ENCODE results near the gene VRK2.
"Not testable (repeated sequence)": the region's sequence is repeated elsewhere in the genome, so short reads cannot be mapped to it uniquely, and the experiment has no call there.

The VRK2 gene

GRCh38 chr2:58177187-58177586, 130.6 kb downstream of the VRK2 start:
- H3K27ac ChIP-seq (ENCODE audit: insufficient read depth in 1 of 2, low read depth in 1 of 2, low read length in 2 of 2, poor library complexity in 1 of 2, severe bottlenecking in 2 of 2); H3K4me1 ChIP-seq (ENCODE audit: control extremely low read depth in 1 of 4, control insufficient read depth in 4 of 4, insufficient read depth in 4 of 4, low read length in 3 of 4); POLR2A ChIA-PET; H3K27me3 ChIP-seq (replicated peaks in 2 of 5; ENCODE audit: control insufficient read depth in 4 of 5, insufficient read depth in 5 of 5, low read length in 4 of 5); CTCF ChIA-PET; DNase-seq; H3K9me3 ChIP-seq (ENCODE audit: control extremely low read depth in 1 of 5, control insufficient read depth in 4 of 5, insufficient read depth in 2 of 5, low read depth in 1 of 5, low read length in 4 of 5); H3K4me3 ChIP-seq (ENCODE audit: control insufficient read depth in 1 of 7, extremely low read depth in 1 of 7, insufficient read depth in 4 of 7, low read depth in 2 of 7, low read length in 6 of 7): not testable (repeated sequence)
- H3K36me3 ChIP-seq (ENCODE audit: control insufficient read depth in 4 of 4, insufficient read depth in 4 of 4, low read length in 3 of 4), result peaks cover 0 to 10% (median 3%) of the 10 kb centered on the region in 4 experiments
- no CpG with 5 or more reads among the region's 4 CpGs for WGBS (ENCODE audit: insufficient coverage)

- POLR2A ChIA-PET; H3K4me1 ChIP-seq (ENCODE audit: control extremely low read depth in 1 of 4, control insufficient read depth in 4 of 4, insufficient read depth in 4 of 4, low read length in 3 of 4); DNase-seq; H3K9me3 ChIP-seq (ENCODE audit: control extremely low read depth in 1 of 5, control insufficient read depth in 4 of 5, insufficient read depth in 2 of 5, low read depth in 1 of 5, low read length in 4 of 5); H3K4me3 ChIP-seq (ENCODE audit: control insufficient read depth in 1 of 7, extremely low read depth in 1 of 7, insufficient read depth in 4 of 7, low read depth in 2 of 7, low read length in 6 of 7); H3K27me3 ChIP-seq (replicated peaks in 2 of 5; ENCODE audit: control insufficient read depth in 4 of 5, insufficient read depth in 5 of 5, low read length in 4 of 5); H3K36me3 ChIP-seq (ENCODE audit: control insufficient read depth in 4 of 4, insufficient read depth in 4 of 4, low read length in 3 of 4); CTCF ChIA-PET; H3K27ac ChIP-seq (ENCODE audit: insufficient read depth in 1 of 2, low read depth in 1 of 2, low read length in 2 of 2, poor library complexity in 1 of 2, severe bottlenecking in 2 of 2): not testable (repeated sequence)
- WGBS (ENCODE audit: insufficient coverage), result 100% methylated on average over 1 of the region's 3 CpGs
Measured at GRCh38 chr2:58180175-58180574, 133.6 kb downstream of the VRK2 start.

- Histone ChIP-seq H3K4me1 (ENCODE audit: control extremely low read depth in 1 of 4, control insufficient read depth in 4 of 4, insufficient read depth in 4 of 4, low read length in 3 of 4) (no peaks in the 10 kb centered on the region), H3K9me3 (ENCODE audit: control extremely low read depth in 1 of 5, control insufficient read depth in 4 of 5, insufficient read depth in 2 of 5, low read depth in 1 of 5, low read length in 4 of 5) (peaks cover 0 to 3% (median 1%) of the 10 kb centered on the region in 5 experiments), H3K27me3 (replicated peaks in 2 of 5; ENCODE audit: control insufficient read depth in 4 of 5, insufficient read depth in 5 of 5, low read length in 4 of 5) (no peaks in the 10 kb centered on the region), H3K4me3 (ENCODE audit: control insufficient read depth in 1 of 7, extremely low read depth in 1 of 7, insufficient read depth in 4 of 7, low read depth in 2 of 7, low read length in 6 of 7) (no peak overlapping the region), H3K36me3 (ENCODE audit: control insufficient read depth in 4 of 4, insufficient read depth in 4 of 4, low read length in 3 of 4) (peaks cover 0 to 8% (median 7%) of the 10 kb centered on the region in 4 experiments), H3K27ac (ENCODE audit: insufficient read depth in 1 of 2, low read depth in 1 of 2, low read length in 2 of 2, poor library complexity in 1 of 2, severe bottlenecking in 2 of 2) (no peak overlapping the region)
- ChIA-PET CTCF (no interaction called here), POLR2A (no interaction called here)
- DNase-seq, result no peak
- 100% methylated on average over 1 of the region's 5 CpGs for WGBS (ENCODE audit: insufficient coverage)
Measured at GRCh38 chr2:58180635-58181034, 134.0 kb downstream of the VRK2 start.

- H3K4me1 ChIP-seq (ENCODE audit: control extremely low read depth in 1 of 4, control insufficient read depth in 4 of 4, insufficient read depth in 4 of 4, low read length in 3 of 4), result no peaks in the 10 kb centered on the region
- no CpG with 5 or more reads among the region's 1 CpG for WGBS (ENCODE audit: insufficient coverage)
- no peak overlapping the region for H3K27ac ChIP-seq (ENCODE audit: insufficient read depth in 1 of 2, low read depth in 1 of 2, low read length in 2 of 2, poor library complexity in 1 of 2, severe bottlenecking in 2 of 2)
- no peaks in the 10 kb centered on the region for H3K27me3 ChIP-seq (replicated peaks in 2 of 5; ENCODE audit: control insufficient read depth in 4 of 5, insufficient read depth in 5 of 5, low read length in 4 of 5)
- peaks cover 0 to 12% (median 9%) of the 10 kb centered on the region in 4 experiments for H3K36me3 ChIP-seq (ENCODE audit: control insufficient read depth in 4 of 4, insufficient read depth in 4 of 4, low read length in 3 of 4)
- H3K4me3 ChIP-seq (ENCODE audit: control insufficient read depth in 1 of 7, extremely low read depth in 1 of 7, insufficient read depth in 4 of 7, low read depth in 2 of 7, low read length in 6 of 7), result no peak overlapping the region
- POLR2A ChIA-PET, result no interaction called here
- no peak for DNase-seq
- CTCF ChIA-PET, result no interaction called here
- H3K9me3 ChIP-seq (ENCODE audit: control extremely low read depth in 1 of 5, control insufficient read depth in 4 of 5, insufficient read depth in 2 of 5, low read depth in 1 of 5, low read length in 4 of 5), result peaks cover 0 to 3% (median 1%) of the 10 kb centered on the region in 5 experiments
Measured at GRCh38 chr2:58182527-58182926, 135.9 kb downstream of the VRK2 start.

- Histone ChIP-seq H3K4me3 (ENCODE audit: control insufficient read depth in 1 of 7, extremely low read depth in 1 of 7, insufficient read depth in 4 of 7, low read depth in 2 of 7, low read length in 6 of 7) (no peak overlapping the region), H3K36me3 (ENCODE audit: control insufficient read depth in 4 of 4, insufficient read depth in 4 of 4, low read length in 3 of 4) (peaks cover 4 to 24% (median 14%) of the 10 kb centered on the region in 4 experiments), H3K27me3 (replicated peaks in 2 of 5; ENCODE audit: control insufficient read depth in 4 of 5, insufficient read depth in 5 of 5, low read length in 4 of 5) (no peaks in the 10 kb centered on the region), H3K9me3 (ENCODE audit: control extremely low read depth in 1 of 5, control insufficient read depth in 4 of 5, insufficient read depth in 2 of 5, low read depth in 1 of 5, low read length in 4 of 5) (no peaks in the 10 kb centered on the region), H3K27ac (ENCODE audit: insufficient read depth in 1 of 2, low read depth in 1 of 2, low read length in 2 of 2, poor library complexity in 1 of 2, severe bottlenecking in 2 of 2) (no peak overlapping the region), H3K4me1 (ENCODE audit: control extremely low read depth in 1 of 4, control insufficient read depth in 4 of 4, insufficient read depth in 4 of 4, low read length in 3 of 4) (no peaks in the 10 kb centered on the region)
- WGBS (ENCODE audit: insufficient coverage), result 100% methylated on average over 1 of the region's 4 CpGs
- no peak for DNase-seq
- ChIA-PET CTCF (no interaction called here), POLR2A (no interaction called here)
Measured at GRCh38 chr2:58186501-58186900, 139.9 kb downstream of the VRK2 start.

- WGBS (ENCODE audit: insufficient coverage), result 100% methylated on average over 1 of the region's 6 CpGs
- H3K27me3 ChIP-seq (replicated peaks in 2 of 5; ENCODE audit: control insufficient read depth in 4 of 5, insufficient read depth in 5 of 5, low read length in 4 of 5); H3K9me3 ChIP-seq (ENCODE audit: control extremely low read depth in 1 of 5, control insufficient read depth in 4 of 5, insufficient read depth in 2 of 5, low read depth in 1 of 5, low read length in 4 of 5); CTCF ChIA-PET; H3K4me1 ChIP-seq (ENCODE audit: control extremely low read depth in 1 of 4, control insufficient read depth in 4 of 4, insufficient read depth in 4 of 4, low read length in 3 of 4); H3K27ac ChIP-seq (ENCODE audit: insufficient read depth in 1 of 2, low read depth in 1 of 2, low read length in 2 of 2, poor library complexity in 1 of 2, severe bottlenecking in 2 of 2); DNase-seq; POLR2A ChIA-PET; H3K4me3 ChIP-seq (ENCODE audit: control insufficient read depth in 1 of 7, extremely low read depth in 1 of 7, insufficient read depth in 4 of 7, low read depth in 2 of 7, low read length in 6 of 7): not testable (repeated sequence)
- H3K36me3 ChIP-seq (ENCODE audit: control insufficient read depth in 4 of 4, insufficient read depth in 4 of 4, low read length in 3 of 4), result peaks cover 4 to 24% (median 14%) of the 10 kb centered on the region in 4 experiments
Measured at GRCh38 chr2:58187022-58187421, 140.4 kb downstream of the VRK2 start.

- H3K36me3 ChIP-seq (ENCODE audit: control insufficient read depth in 4 of 4, insufficient read depth in 4 of 4, low read length in 3 of 4), result peaks cover 0 to 26% (median 11%) of the 10 kb centered on the region in 4 experiments
- no peak overlapping the region for H3K27ac ChIP-seq (ENCODE audit: insufficient read depth in 1 of 2, low read depth in 1 of 2, low read length in 2 of 2, poor library complexity in 1 of 2, severe bottlenecking in 2 of 2)
- no peaks in the 10 kb centered on the region for H3K27me3 ChIP-seq (replicated peaks in 2 of 5; ENCODE audit: control insufficient read depth in 4 of 5, insufficient read depth in 5 of 5, low read length in 4 of 5)
- ChIA-PET CTCF (no interaction called here), POLR2A (no interaction called here)
- H3K4me1 ChIP-seq (ENCODE audit: control extremely low read depth in 1 of 4, control insufficient read depth in 4 of 4, insufficient read depth in 4 of 4, low read length in 3 of 4), result no peaks in the 10 kb centered on the region
- WGBS (ENCODE audit: insufficient coverage), result 80% methylated on average over 1 of the region's 2 CpGs
- H3K4me3 ChIP-seq (ENCODE audit: control insufficient read depth in 1 of 7, extremely low read depth in 1 of 7, insufficient read depth in 4 of 7, low read depth in 2 of 7, low read length in 6 of 7), result no peak overlapping the region
- DNase-seq, result no peak
- H3K9me3 ChIP-seq (ENCODE audit: control extremely low read depth in 1 of 5, control insufficient read depth in 4 of 5, insufficient read depth in 2 of 5, low read depth in 1 of 5, low read length in 4 of 5), result no peaks in the 10 kb centered on the region
Measured at GRCh38 chr2:58194458-58194857, 147.9 kb downstream of the VRK2 start.

Measured in common myeloid progenitor, CD34-positive (primary cell).